K562 (cell line): ENCODE results near the gene COQ2. TPM values are rescaled to one million over a fixed set of nuclear protein-coding genes. Genes with fewer than 3 reads are reported as not detected.

ENCODE experiments used
- CBFA2T2 ChIP-seq: fragments of 450-650 bp; conservative IDR thresholded peaks from 2 replicates; pipeline ENCODE4 v1.6.1; 2017; ENCODE audit warnings: mild to moderate bottlenecking
- CBX8 ChIP-seq: fragments of 200-600 bp; sonication (generic); IDR thresholded peaks from 2 replicates; pipeline ENCODE4 v1.6.1; 2012; ENCODE audit warnings: borderline replicate concordance, mixed run types, low read depth, mild to moderate bottlenecking, moderate library complexity, mixed read lengths, low read length, control low read depth, inconsistent platforms; ENCODE audit not compliant: poor library complexity, severe bottlenecking; ENCODE audit errors: extremely low read depth
- FOS ChIP-seq: IDR thresholded peaks from 3 replicates; pipeline ENCODE4 v1.6.1; 2011; ENCODE audit not compliant: insufficient read length; ENCODE audit errors: extremely low read depth
- HNRNPL ChIP-seq: fragments of 200-400 bp; formaldehyde crosslinking; IDR thresholded peaks from 2 replicates; pipeline ENCODE4 v1.6.1; 2017; ENCODE audit warnings: low read depth, mild to moderate bottlenecking, low read length
- MTA3 ChIP-seq: fragments of 450-650 bp; formaldehyde crosslinking; IDR thresholded peaks from 2 replicates; pipeline ENCODE4 v1.6.1; 2017; ENCODE audit warnings: mild to moderate bottlenecking, borderline replicate concordance
- MYC ChIP-seq, 2 experiments: fragments of 250-450 bp in 1 of 2; sonication (Bioruptor Pico) in 1 of 2; IDR thresholded peaks; 2 replicates each; pipeline versions ENCODE4 v1.5.1 to v1.6.1; 2012 to 2021; ENCODE audit warnings: low read depth in 2 of 2, borderline replicate concordance in 1 of 2, improper control_type of control experiment in 1 of 2, low read length in 1 of 2, mild to moderate bottlenecking in 1 of 2, moderate library complexity in 1 of 2
- NEUROD1 ChIP-seq: fragments of 150-350 bp; IDR thresholded peaks from 2 replicates; pipeline ENCODE4 v1.6.1; 2014; ENCODE audit warnings: borderline replicate concordance, low read length, low read depth; ENCODE audit not compliant: partially characterized antibody
- NFXL1 ChIP-seq: fragments of 450-650 bp; formaldehyde crosslinking; IDR thresholded peaks from 2 replicates; pipeline ENCODE4 v1.4.0; 2021; ENCODE audit warnings: mild to moderate bottlenecking
- NR1H2 ChIP-seq: sonication (generic); formaldehyde crosslinking; IDR thresholded peaks from 2 replicates; pipeline ENCODE4 v1.4.0; 2020; ENCODE audit warnings: mild to moderate bottlenecking, missing genetic modification reagents
- PHF21A ChIP-seq: fragments of 450-650 bp; IDR thresholded peaks from 2 replicates; pipeline ENCODE4 v1.6.1; 2017; ENCODE audit warnings: low read depth, borderline replicate concordance
- POLR2AphosphoS2 ChIP-seq: IDR thresholded peaks from 2 replicates; pipeline ENCODE4 v1.6.1; 2012; ENCODE audit warnings: low read length, improper control_type of control experiment
- POLR2B ChIP-seq: fragments of 450-650 bp; IDR thresholded peaks from 2 replicates; pipeline ENCODE4 v1.6.1; 2018; ENCODE audit warnings: low read depth; ENCODE audit not compliant: partially characterized antibody
- POLR3G ChIP-seq: IDR thresholded peaks from 2 replicates; pipeline ENCODE4 v1.6.1; 2011; ENCODE audit not compliant: insufficient read length, insufficient replicate concordance; ENCODE audit errors: extremely low read depth
- PURB ChIP-seq: sonication (generic); formaldehyde crosslinking; IDR thresholded peaks from 2 replicates; pipeline ENCODE4 v1.9.0; 2021; ENCODE audit warnings: low read depth, mild to moderate bottlenecking, missing genetic modification reagents
- SIRT6 ChIP-seq: IDR thresholded peaks from one replicate; pipeline ENCODE4 v1.6.1; 2012; ENCODE audit warnings: low read depth, mild to moderate bottlenecking, control low read depth, inconsistent platforms, low read length, moderate library complexity
- SMAD3 ChIP-seq: fragments of 450-650 bp; formaldehyde crosslinking; conservative IDR thresholded peaks from 2 replicates; pipeline ENCODE4 v1.4.0; 2020; ENCODE audit warnings: mild to moderate bottlenecking
- SRSF3 ChIP-seq: fragments of 200-400 bp; formaldehyde crosslinking; IDR thresholded peaks from 2 replicates; pipeline ENCODE4 v1.6.1; 2016; ENCODE audit warnings: mild to moderate bottlenecking, low read length, moderate library complexity; ENCODE audit not compliant: insufficient read depth
- TFE3 ChIP-seq: fragments of 450-650 bp; formaldehyde crosslinking; IDR thresholded peaks from 2 replicates; pipeline ENCODE4 v1.4.0; 2020; ENCODE audit warnings: mild to moderate bottlenecking, mixed read lengths
- ZBTB43 ChIP-seq: sonication (generic); formaldehyde crosslinking; IDR thresholded peaks from 2 replicates; pipeline ENCODE4 v1.8.0; 2023; ENCODE audit warnings: mild to moderate bottlenecking, missing genetic modification reagents
- ZFP36 ChIP-seq: fragments of 150-350 bp; IDR thresholded peaks from 2 replicates; pipeline ENCODE4 v1.6.1; 2018; ENCODE audit warnings: low read length, low read depth; ENCODE audit not compliant: partially characterized antibody
- ZNF24 ChIP-seq: fragments of 450-650 bp; IDR thresholded peaks from 2 replicates; pipeline ENCODE4 v1.6.1; 2016
- ZNF644 ChIP-seq: fragments of 200-800 bp; sonication (Bioruptor generic); IDR thresholded peaks from 2 replicates; pipeline ENCODE4 v1.6.1; 2016; ENCODE audit warnings: low read depth, missing genetic modification characterization, missing compliant biosample characterization
- ZNF696 ChIP-seq: fragments of 250-450 bp; sonication (Bioruptor Pico); conservative IDR thresholded peaks from 2 replicates; pipeline ENCODE4 v1.4.0; 2020; ENCODE audit warnings: mild to moderate bottlenecking, moderate library complexity
- polyA plus RNA-seq, 8 experiments: library from polyadenylated mRNA; depleted of rRNA in 4 of 8; stranded (reverse) in 5 of 8; unstranded in 3 of 8; fragments of >200 nt; fragmentation: Nextera tagmentation in 2 of 8; fragmentation: Illumina TruSeq in 1 of 8; extraction: Ambion mirVana in 2 of 8; extraction: Trizol in 1 of 8; gene quantifications; 2 replicates each; pipeline versions ENCODE4 v1.2.1 to v1.2.3, GENCODE V29; 2011 to 2014; ENCODE audit warnings: inconsistent platforms in 1 of 8, missing spikeins in 1 of 8
- total RNA-seq, 7 experiments: library from RNA; depleted of rRNA in 6 of 7; stranded (reverse); fragments of >200 nt in 6 of 7; fragmentation: Illumina TruSeq in 2 of 7; extraction: Trizol in 2 of 7; gene quantifications; 2 replicates each; pipeline versions ENCODE4 v1.2.1 to v1.2.3, GENCODE V29; 2011 to 2021; ENCODE audit warnings: low replicate concordance in 1 of 7
- TF ChIP-seq, protein P1 (sequence below): fragments of 250-450 bp; sonication (Bioruptor Pico); IDR thresholded peaks from 2 replicates; pipeline ENCODE4 v1.6.1; 2021; ENCODE audit warnings: mild to moderate bottlenecking

COQ2 gene
- total and polyA plus RNA-seq, 9 of the 15 experiments (the other 6 are each of a cell fraction or from before 2014, with no cell fraction given), result 1.9 to 13.5 (median 11.8) TPM

GRCh38 chr4:83284193-83285054 is at the start of gene COQ2 (continued):
- no peak for TF ChIP-seq NFXL1 (CRISPR knock-in tag)
- no peak for TF ChIP-seq CBFA2T2
- TF ChIP-seq ZNF644, result no peak
- TF ChIP-seq POLR2B, result peak; percentile 79
- no peak for TF ChIP-seq SRSF3
- peak; percentile 64 for TF ChIP-seq ZNF24
- TF ChIP-seq NEUROD1, result no peak
- no peak for TF ChIP-seq CBX8
- no peak for TF ChIP-seq ZNF696 (CRISPR knock-in tag)
- no peak for TF ChIP-seq POLR2AphosphoS2
- peak; percentile 35 for TF ChIP-seq ZFP36
- no peak for TF ChIP-seq TFE3
- TF ChIP-seq MTA3, result peak; percentile 90
- TF ChIP-seq PURB (CRISPR knock-in tag), result no peak
- TF ChIP-seq MYC (IDR thresholded peaks at IDR 0.05; ENCODE audit: low read depth, low read length), result peak; percentile 83
- TF ChIP-seq MYC (CRISPR knock-in tag; IDR thresholded peaks at IDR 0.05; ENCODE audit: borderline replicate concordance, low read depth), result no peak; the same call in 1 of the 2 replicates
- TF ChIP-seq ZBTB43 (CRISPR knock-in tag), result no peak
- no peak for TF ChIP-seq PHF21A
- no peak for TF ChIP-seq POLR3G
- TF ChIP-seq SIRT6, result no peak
- no peak for TF ChIP-seq NR1H2 (CRISPR knock-in tag)
- no peak for TF ChIP-seq FOS
- TF ChIP-seq HNRNPL, result no peak; the same call in 1 of the 2 replicates
- TF ChIP-seq, protein P1, sequence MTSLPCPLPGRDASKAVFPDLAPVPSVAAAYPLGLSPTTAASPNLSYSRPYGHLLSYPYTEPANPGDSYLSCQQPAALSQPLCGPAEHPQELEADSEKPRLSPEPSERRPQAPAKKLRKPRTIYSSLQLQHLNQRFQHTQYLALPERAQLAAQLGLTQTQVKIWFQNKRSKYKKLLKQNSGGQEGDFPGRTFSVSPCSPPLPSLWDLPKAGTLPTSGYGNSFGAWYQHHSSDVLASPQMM (CRISPR knock-in tag), result no peak
- no peak for TF ChIP-seq SMAD3 (CRISPR knock-in tag)
